Subcutaneous abdominal adipose tissue (tissue), 5 donors: ENCODE measurements around the gene GPD1L.
"Not testable (repeated sequence)": the region's sequence is repeated elsewhere in the genome, so short reads cannot be mapped to it uniquely, and the experiment has no call there.

Source experiments
- H3K27ac ChIP-seq: one replicate; pipeline ENCODE4 v1.7.0; 2013; ENCODE audit warnings: low read depth, mild to moderate bottlenecking, inconsistent platforms, low read length, moderate library complexity
- H3K27me3 ChIP-seq, 5 donors: one replicate each; pipeline ENCODE4 v1.7.0; 2013; ENCODE audit warnings: low read length in 5 of 5, inconsistent platforms in 1 of 5; ENCODE audit not compliant: control insufficient read depth in 5 of 5, insufficient read depth in 4 of 5
- H3K36me3 ChIP-seq, 5 donors: one replicate each; pipeline ENCODE4 v1.7.0; 2013; ENCODE audit warnings: low read length in 5 of 5; ENCODE audit not compliant: control insufficient read depth in 5 of 5, insufficient read depth in 5 of 5
- H3K4me1 ChIP-seq, 5 donors: one replicate each; pipeline ENCODE4 v1.7.0; 2013; ENCODE audit warnings: low read length in 5 of 5, mild to moderate bottlenecking in 3 of 5, moderate library complexity in 1 of 5; ENCODE audit not compliant: control insufficient read depth in 5 of 5, insufficient read depth in 5 of 5
- H3K4me3 ChIP-seq, 5 donors: one replicate each; pipeline ENCODE4 v1.7.0; 2013; ENCODE audit warnings: low read length in 5 of 5, low read depth in 1 of 5
- H3K9ac ChIP-seq, 5 donors: one replicate each; pipeline ENCODE4 v1.7.0; 2013; ENCODE audit warnings: low read length in 5 of 5, mild to moderate bottlenecking in 4 of 5, moderate library complexity in 3 of 5
- H3K9me3 ChIP-seq, 5 donors: one replicate each; pipeline ENCODE4 v1.7.0; 2013; ENCODE audit warnings: low read length in 5 of 5; ENCODE audit not compliant: control insufficient read depth in 5 of 5
- donor health status: healthy.
- donor health status: healthy.
- donor health status: healthy.
- donor health status: healthy.
- donor health status: healthy.

GPD1L gene

GRCh38 chr3:32114546-32115386 lies 8.3 kb downstream of the GPD1L start:
- not testable (repeated sequence) for H3K27me3 ChIP-seq, H3K9me3 ChIP-seq, H3K27ac ChIP-seq, H3K9ac ChIP-seq, H3K4me3 ChIP-seq, H3K36me3 ChIP-seq
- peaks cover 0 to 15% (median 9%) of the 10 kb centered on the region in 5 donors for H3K4me1 ChIP-seq

GRCh38 chr3:32117320-32117719 lies 10.9 kb downstream of the GPD1L start:
- peaks cover 0 to 6% (median 0%) of the 10 kb centered on the region in 5 donors for H3K4me1 ChIP-seq
- no peak overlapping the region for H3K27ac ChIP-seq
- H3K9ac ChIP-seq = no peak overlapping the region
- H3K9me3 ChIP-seq = no peaks in the 10 kb centered on the region
- no peaks in the 10 kb centered on the region for H3K36me3 ChIP-seq
- H3K4me3 ChIP-seq = no peak overlapping the region
- H3K27me3 ChIP-seq = no peaks in the 10 kb centered on the region

- no peaks in the 10 kb centered on the region for H3K36me3 ChIP-seq
- no peak overlapping the region for H3K4me3 ChIP-seq
- no peak overlapping the region for H3K9ac ChIP-seq
- H3K9me3 ChIP-seq = no peaks in the 10 kb centered on the region
- H3K27me3 ChIP-seq = no peaks in the 10 kb centered on the region
- peaks cover 0 to 6% (median 0%) of the 10 kb centered on the region in 5 donors for H3K4me1 ChIP-seq
- no peak overlapping the region for H3K27ac ChIP-seq
Observed at GRCh38 chr3:32118215-32118614, 11.8 kb downstream of the GPD1L start.

GRCh38 chr3:32120471-32120870 lies 14.1 kb downstream of the GPD1L start:
- H3K27ac ChIP-seq = no peak overlapping the region
- H3K36me3 ChIP-seq = no peaks in the 10 kb centered on the region
- peaks cover 0 to 6% (median 0%) of the 10 kb centered on the region in 5 donors for H3K4me1 ChIP-seq
- no peaks in the 10 kb centered on the region for H3K27me3 ChIP-seq
- H3K9ac ChIP-seq = no peak overlapping the region
- H3K4me3 ChIP-seq = no peak overlapping the region
- no peaks in the 10 kb centered on the region for H3K9me3 ChIP-seq

GRCh38 chr3:32121137-32121536 lies 14.7 kb downstream of the GPD1L start:
- Histone ChIP-seq H3K4me1 (peaks cover 0 to 6% (median 0%) of the 10 kb centered on the region in 5 donors), H3K9ac (no peak overlapping the region), H3K36me3 (no peaks in the 10 kb centered on the region), H3K27me3 (no peaks in the 10 kb centered on the region), H3K4me3 (no peak overlapping the region), H3K27ac (no peak overlapping the region), H3K9me3 (no peaks in the 10 kb centered on the region)

- H3K9me3 ChIP-seq = no peaks in the 10 kb centered on the region
- no peaks in the 10 kb centered on the region for H3K36me3 ChIP-seq
- no peak overlapping the region for H3K27ac ChIP-seq
Observed at GRCh38 chr3:32123620-32124019, 17.2 kb downstream of the GPD1L start.

GRCh38 chr3:32125012-32125411 lies 18.6 kb downstream of the GPD1L start:
- H3K9ac ChIP-seq = no peak overlapping the region
- H3K4me1 ChIP-seq = peaks cover 0 to 22% (median 4%) of the 10 kb centered on the region in 5 donors
- no peak overlapping the region for H3K27ac ChIP-seq
- H3K27me3 ChIP-seq = no peaks in the 10 kb centered on the region
- no peak overlapping the region for H3K4me3 ChIP-seq
- H3K9me3 ChIP-seq = no peaks in the 10 kb centered on the region
- peaks cover 0 to 6% (median 4%) of the 10 kb centered on the region in 5 donors for H3K36me3 ChIP-seq

More at GRCh38 chr3:32123620-32124019, 17.2 kb downstream of the GPD1L start:
- peaks cover 0 to 20% (median 4%) of the 10 kb centered on the region in 5 donors for H3K4me1 ChIP-seq
- no peak overlapping the region for H3K4me3 ChIP-seq
- no peaks in the 10 kb centered on the region for H3K27me3 ChIP-seq
- no peak overlapping the region for H3K9ac ChIP-seq

- H3K27me3 ChIP-seq = no peaks in the 10 kb centered on the region
- peaks cover 6 to 19% (median 9%) of the 10 kb centered on the region in 5 donors for H3K36me3 ChIP-seq
- H3K9ac ChIP-seq = no peak overlapping the region
- no peaks in the 10 kb centered on the region for H3K9me3 ChIP-seq
- H3K27ac ChIP-seq = no peak overlapping the region
- peaks cover 0 to 22% (median 5%) of the 10 kb centered on the region in 5 donors for H3K4me1 ChIP-seq
- no peak overlapping the region for H3K4me3 ChIP-seq
Observed at GRCh38 chr3:32126305-32127015, 20.0 kb downstream of the GPD1L start.

- Histone ChIP-seq H3K27ac (no peak overlapping the region), H3K9me3 (no peaks in the 10 kb centered on the region), H3K36me3 (peaks cover 7 to 20% (median 9%) of the 10 kb centered on the region in 5 donors), H3K4me1 (peaks cover 0 to 22% (median 5%) of the 10 kb centered on the region in 5 donors), H3K27me3 (no peaks in the 10 kb centered on the region), H3K9ac (no peak overlapping the region), H3K4me3 (no peak overlapping the region)
Observed at GRCh38 chr3:32127219-32127826, 20.9 kb downstream of the GPD1L start.

GRCh38 chr3:32128936-32129335 lies 22.5 kb downstream of the GPD1L start:
- Histone ChIP-seq H3K36me3 (peaks cover 7 to 23% (median 9%) of the 10 kb centered on the region in 5 donors), H3K4me1 (peaks cover 0 to 22% (median 5%) of the 10 kb centered on the region in 5 donors), H3K27ac (no peak overlapping the region), H3K4me3 (no peak overlapping the region), H3K27me3 (no peaks in the 10 kb centered on the region), H3K9ac (no peak overlapping the region), H3K9me3 (no peaks in the 10 kb centered on the region)
